Activated naive CD8-positive, alpha-beta T cell treated with anti-CD3 and anti-CD28 coated beads, Interleukin-2, amount 50 U/mL, for 16 hours (primary cell): Measurements from ENCODE around the gene PHF13.

Source experiments
- DNase-seq: peaks from one replicate; pipeline ENCODE4 v3.0.0-alpha.2; 2020; ENCODE audit warnings: low read depth, low spot score

Gene PHF13

GRCh38 chr1:6601923-6602668 is 11.4 kb upstream of the PHF13 start:
- DNase-seq = no peak

GRCh38 chr1:6602669-6603237 is 10.8 kb upstream of the PHF13 start, which contains the start of gene KLHL21:
Gene KLHL21 (minus strand): TSS chr1:6602869. CDS start chr1:6602817, 52 bp downstream.
- DNase-seq = peak; percentile 68

- peak; percentile 21 for DNase-seq
These were observed 10.2 kb upstream of the PHF13 start for GRCh38 chr1:6603238-6603914.

GRCh38 chr1:6603915-6604558 is 9.5 kb upstream of the PHF13 start:
- no peak for DNase-seq

- no peak for DNase-seq
These were observed 730 bp upstream of the PHF13 start for GRCh38 chr1:6612641-6613360.

GRCh38 chr1:6614019-6614928 is 743 bp downstream of the PHF13 start:
- peak; percentile 30 for DNase-seq

GRCh38 chr1:6614929-6615785 is 1.6 kb downstream of the PHF13 start:
- DNase-seq = no peak

GRCh38 chr1:6619045-6619444 is 5.5 kb downstream of the PHF13 start:
- DNase-seq = no peak

GRCh38 chr1:6621429-6622391 is 8.2 kb downstream of the PHF13 start:
- DNase-seq = no peak

GRCh38 chr1:6622396-6623152 is 9.0 kb downstream of the PHF13 start:
- no peak for DNase-seq

- DNase-seq = no peak
These were observed 9.9 kb downstream of the PHF13 start for GRCh38 chr1:6623269-6623965.

- DNase-seq = peak; percentile 75
These were observed 11.4 kb downstream of the PHF13 start, which contains the start of gene THAP3 for GRCh38 chr1:6624710-6625583. Gene THAP3 (plus strand): TSS chr1:6624868. CDS start chr1:6625219, 351 bp downstream.

- no peak for DNase-seq
These were observed 12.1 kb downstream of the PHF13 start for GRCh38 chr1:6625584-6626149.

- no peak for DNase-seq
These were observed 13.5 kb downstream of the PHF13 start for GRCh38 chr1:6627031-6627430.

- DNase-seq = no peak
These were observed 14.5 kb downstream of the PHF13 start for GRCh38 chr1:6627841-6628545.
